ENCODE measurements around the gene GPR15LG. TPM values are rescaled to one million over a fixed set of nuclear protein-coding genes. Genes with fewer than 3 reads are reported as not detected.

GPR15LG gene
- total RNA-seq, 1 experiment from 2014 or later, result not detected

DNA sequence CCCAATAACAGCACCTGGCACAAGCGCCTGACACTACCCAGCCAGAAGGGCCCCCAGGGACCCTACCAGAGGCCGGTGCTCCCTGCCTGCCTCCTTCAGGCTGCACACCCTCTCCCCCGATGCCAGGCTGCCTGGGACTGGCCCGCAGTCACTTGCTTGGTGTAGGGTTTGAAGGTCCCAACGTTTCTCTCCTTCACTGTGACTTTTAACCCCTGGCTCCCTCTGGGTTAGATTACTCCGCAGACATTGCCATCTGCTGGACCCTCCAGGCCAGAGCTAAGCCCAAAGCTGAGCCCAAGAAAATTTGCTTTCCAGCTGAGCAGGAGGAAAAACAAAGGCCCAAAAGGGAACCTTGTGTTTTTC, 27.6 kb downstream of the GPR15LG start:
- Histone ChIP-seq H3K4me2 (ENCODE audit: low read length) (no peak overlapping the region), H3K9me3 (ENCODE audit: control insufficient read depth in 1 of 2, insufficient read depth in 1 of 2, low read depth in 1 of 2, low read length in 2 of 2) (no peaks in the 10 kb centered on the region), H3K36me3 (ENCODE audit: control insufficient read depth in 1 of 2, insufficient read depth in 2 of 2, low read length in 2 of 2) (no peaks in the 10 kb centered on the region), H3K27ac (ENCODE audit: low read depth, low read length) (no peak overlapping the region), H3K4me3 (replicated peaks in 1 of 2; ENCODE audit: low read depth in 1 of 2, low read length in 2 of 2) (no peak overlapping the region), H3K9ac (ENCODE audit: low read length) (no peak overlapping the region), H3K9me2 (ENCODE audit: insufficient read depth) (no peaks in the 10 kb centered on the region), H3K79me2 (ENCODE audit: insufficient read depth, low read length) (no peaks in the 10 kb centered on the region), H2AFZ (ENCODE audit: low read depth, low read length, poor library complexity, severe bottlenecking) (no peak overlapping the region), H3K27me3 (ENCODE audit: insufficient read depth, low read length) (peaks cover 14% of the 10 kb centered on the region), H4K20me1 (ENCODE audit: insufficient read depth) (no peaks in the 10 kb centered on the region), H3K4me1 (ENCODE audit: control insufficient read depth in 1 of 2, insufficient read depth in 2 of 2, low read length in 2 of 2) (no peaks in the 10 kb centered on the region)
- intact Hi-C loops (cut with micrococcal nuclease), result no loop called here
- ChIA-PET RAD21 (ENCODE audit: low non-redundant PET in 1 of 2, low total read pairs in 2 of 2, uncharacterized antibody in 2 of 2, unreplicated experiment in 2 of 2) (no interaction called here), POLR2A (no interaction called here), CTCF (interaction anchor here (1.3 kb wide), 1 partner anchor 10 kb away, joined by 3 read pairs; no protein-coding TSS in a partner anchor)
- no peak for ATAC-seq
- BruUV-seq (replicated peaks), result no TSS peak
- no peak for TF ChIP-seq TCF7L2 (IDR thresholded peaks at IDR 0.05; ENCODE audit: borderline replicate concordance, extremely low read depth, insufficient read depth, insufficient read length)
- TF ChIP-seq POLR2AphosphoS5 (IDR thresholded peaks at IDR 0.05; ENCODE audit: low read depth, low read length), result no peak
- TF ChIP-seq SRF (IDR thresholded peaks at IDR 0.05; ENCODE audit: low read depth), result no peak
- TF ChIP-seq RAD21 (IDR thresholded peaks at IDR 0.05; ENCODE audit: low read depth), result no peak
- TF ChIP-seq POLR2A (IDR thresholded peaks at IDR 0.05; ENCODE audit: borderline replicate concordance, extremely low read depth, insufficient read depth, insufficient read length), result no peak
- TF ChIP-seq FOSL1 (IDR thresholded peaks at IDR 0.05; ENCODE audit: low read depth), result no peak
- TF ChIP-seq SP1 (IDR thresholded peaks at IDR 0.05; ENCODE audit: low read depth), result no peak
- TF ChIP-seq, protein P1, sequence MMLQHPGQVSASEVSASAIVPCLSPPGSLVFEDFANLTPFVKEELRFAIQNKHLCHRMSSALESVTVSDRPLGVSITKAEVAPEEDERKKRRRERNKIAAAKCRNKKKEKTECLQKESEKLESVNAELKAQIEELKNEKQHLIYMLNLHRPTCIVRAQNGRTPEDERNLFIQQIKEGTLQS (IDR thresholded peaks at IDR 0.05), result no peak
- no peak for TF ChIP-seq EZH2 (IDR thresholded peaks at IDR 0.05)
- TF ChIP-seq YY1 (IDR thresholded peaks at IDR 0.05; ENCODE audit: extremely low read depth, insufficient replicate concordance, low read depth, low read length), result no peak
- no peak for TF ChIP-seq CBX3 (IDR thresholded peaks at IDR 0.05; ENCODE audit: low read depth)
- TF ChIP-seq ELF1 (IDR thresholded peaks at IDR 0.05; ENCODE audit: borderline replicate concordance, low read depth), result no peak
- no peak for TF ChIP-seq CEBPB (IDR thresholded peaks at IDR 0.05; ENCODE audit: low read depth)
- no peak for TF ChIP-seq SIN3A (IDR thresholded peaks at IDR 0.05; ENCODE audit: low read depth)
- no peak for TF ChIP-seq EZH2phosphoT487 (IDR thresholded peaks at IDR 0.05; ENCODE audit: borderline replicate concordance)
- no peak for DNase-seq (ENCODE audit: low read depth, low spot score)
